Calu3 (cell line): ENCODE data around the gene AARS2. TPM values are rescaled to one million over a fixed set of nuclear protein-coding genes. Genes with fewer than 3 reads are reported as not detected.

Experiments used
- BruUV-seq: library from RNA; stranded (reverse); fragments of 400-500 nt; replicated peaks from 2 replicates; lab custom pipeline; 2021; lab: Mats Ljungman, UMichigan
- CTCF ChIA-PET: fragments of 300-600 bp; sonication (Branson Sonifier 250); formaldehyde crosslinking; loops from one replicate; lab custom pipeline; 2022; ENCODE audit warnings: antibody characterized with exemption; lab: Charles Lee
- DNase-seq: peaks from one replicate; pipeline ENCODE4 v3.0.0; 2022
- H3K27ac Mint-ChIP-seq: one replicate; pipeline ENCODE4 v1.8.0; 2022; ENCODE audit warnings: mixed read lengths; ENCODE audit not compliant: unreplicated experiment
- H3K27me3 Mint-ChIP-seq: one replicate; pipeline ENCODE4 v1.8.0; 2022; ENCODE audit warnings: mixed read lengths; ENCODE audit not compliant: unreplicated experiment
- H3K36me3 Mint-ChIP-seq: one replicate; pipeline ENCODE4 v1.8.0; 2022; ENCODE audit warnings: mild to moderate bottlenecking, moderate library complexity, mixed read lengths; ENCODE audit not compliant: insufficient read depth, unreplicated experiment
- H3K4me1 Mint-ChIP-seq: one replicate; pipeline ENCODE4 v1.8.0; 2022; ENCODE audit warnings: mild to moderate bottlenecking, low read depth, mixed read lengths; ENCODE audit not compliant: unreplicated experiment
- H3K4me3 Mint-ChIP-seq: one replicate; pipeline ENCODE4 v1.8.0; 2022; ENCODE audit warnings: mild to moderate bottlenecking, low read depth, moderate library complexity, mixed read lengths; ENCODE audit not compliant: unreplicated experiment
- H3K9me3 Mint-ChIP-seq: one replicate; pipeline ENCODE4 v1.8.0; 2022; ENCODE audit warnings: low read depth, mixed read lengths; ENCODE audit not compliant: unreplicated experiment
- intact Hi-C: fragments of 100-400 bp; cut with micrococcal nuclease; formaldehyde crosslinking; loops from one replicate; pipeline ENCODE4 v1.10.0; 2022; ENCODE audit not compliant: unreplicated experiment
- total RNA-seq: library from RNA; stranded (reverse); gene quantifications from 2 replicates; pipeline ENCODE4 v1.2.3, GENCODE V29; 2022
- TF ChIP-seq, protein P1 (sequence below): fragments of 200-600 bp; IDR thresholded peaks from one replicate; pipeline ENCODE4 v1.8.0; 2022; ENCODE audit warnings: antibody characterized with exemption; ENCODE audit not compliant: unreplicated experiment

The AARS2 gene
- total RNA-seq, 1 experiment from 2014 or later, result 37.5 TPM

DNA sequence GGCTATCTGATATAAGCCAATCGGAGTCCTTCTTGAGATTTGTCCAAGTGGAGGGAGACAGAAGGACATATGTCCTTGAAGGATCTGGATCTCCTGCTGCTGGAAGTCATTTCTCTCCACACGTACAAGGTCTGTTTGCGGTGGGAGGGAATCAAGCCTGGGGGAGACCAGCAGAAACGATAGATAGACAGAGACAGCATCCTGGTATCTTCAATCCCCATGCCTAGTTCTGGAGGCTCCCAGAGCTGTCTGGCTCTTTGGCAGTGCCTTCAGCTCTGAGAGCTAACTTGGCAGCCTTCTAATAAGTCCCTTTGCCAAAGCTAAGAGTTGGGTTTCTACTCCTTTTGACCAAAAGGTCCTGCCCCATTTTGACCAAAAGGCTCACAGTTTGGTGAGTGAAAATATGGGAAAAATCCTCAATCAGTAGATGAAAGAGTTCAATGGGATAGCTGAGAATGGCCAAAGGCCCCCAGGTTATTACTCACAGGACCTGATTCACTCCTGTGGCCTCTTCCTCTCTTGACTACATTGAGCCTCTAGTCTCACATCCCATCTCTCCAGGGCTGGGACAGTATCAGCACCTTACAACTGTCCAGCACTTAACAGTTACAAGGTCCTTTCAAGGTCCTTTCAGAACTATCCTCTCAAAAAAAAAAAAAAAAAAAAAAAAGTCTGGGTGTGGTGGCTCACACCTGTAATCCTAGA is 20.3 kb downstream of the AARS2 start:
- no peak overlapping the region for H3K4me3 Mint-ChIP-seq
- H3K9me3 Mint-ChIP-seq, result no peaks in the 10 kb centered on the region
- H3K27me3 Mint-ChIP-seq, result peaks cover 96% of the 10 kb centered on the region
- H3K4me1 Mint-ChIP-seq, result no peaks in the 10 kb centered on the region
- H3K27ac Mint-ChIP-seq, result no peak overlapping the region
- CTCF ChIA-PET, result interaction anchor here (0.7 to 1.3 kb wide), 3 partner anchors 15 to 306 kb away, joined by 3 to 4 read pairs (median 3); partner anchors contain the start of gene SPATS1
- peaks cover 11% of the 10 kb centered on the region for H3K36me3 Mint-ChIP-seq
- no TSS peak for BruUV-seq
- DNase-seq, result no peak
- intact Hi-C loops, result no loop called here
- TF ChIP-seq, protein P1, sequence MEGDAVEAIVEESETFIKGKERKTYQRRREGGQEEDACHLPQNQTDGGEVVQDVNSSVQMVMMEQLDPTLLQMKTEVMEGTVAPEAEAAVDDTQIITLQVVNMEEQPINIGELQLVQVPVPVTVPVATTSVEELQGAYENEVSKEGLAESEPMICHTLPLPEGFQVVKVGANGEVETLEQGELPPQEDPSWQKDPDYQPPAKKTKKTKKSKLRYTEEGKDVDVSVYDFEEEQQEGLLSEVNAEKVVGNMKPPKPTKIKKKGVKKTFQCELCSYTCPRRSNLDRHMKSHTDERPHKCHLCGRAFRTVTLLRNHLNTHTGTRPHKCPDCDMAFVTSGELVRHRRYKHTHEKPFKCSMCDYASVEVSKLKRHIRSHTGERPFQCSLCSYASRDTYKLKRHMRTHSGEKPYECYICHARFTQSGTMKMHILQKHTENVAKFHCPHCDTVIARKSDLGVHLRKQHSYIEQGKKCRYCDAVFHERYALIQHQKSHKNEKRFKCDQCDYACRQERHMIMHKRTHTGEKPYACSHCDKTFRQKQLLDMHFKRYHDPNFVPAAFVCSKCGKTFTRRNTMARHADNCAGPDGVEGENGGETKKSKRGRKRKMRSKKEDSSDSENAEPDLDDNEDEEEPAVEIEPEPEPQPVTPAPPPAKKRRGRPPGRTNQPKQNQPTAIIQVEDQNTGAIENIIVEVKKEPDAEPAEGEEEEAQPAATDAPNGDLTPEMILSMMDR, result no peak

DNA sequence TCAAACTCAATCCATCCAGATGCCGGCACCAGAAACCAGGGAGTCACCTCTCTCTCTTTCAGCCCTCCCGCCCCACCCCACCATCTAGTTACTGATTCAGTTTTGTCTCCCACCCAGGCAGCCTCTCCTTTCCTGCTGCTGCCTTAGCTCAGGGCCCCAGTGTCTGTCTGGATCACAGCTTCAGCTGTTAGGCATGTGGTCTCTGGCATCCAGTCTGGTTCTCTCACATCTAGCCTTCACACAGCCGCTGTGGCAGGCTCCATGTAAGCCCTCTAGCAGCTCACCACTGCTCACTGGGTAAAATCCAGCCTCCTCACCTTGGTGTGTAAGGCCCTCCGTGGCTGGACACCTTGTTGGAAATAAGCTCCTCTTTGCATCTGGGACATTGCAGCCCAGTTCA is 21.3 kb downstream of the AARS2 start:
- TF ChIP-seq, protein P1, result no peak
- CTCF ChIA-PET, result interaction anchor here (0.7 to 1.3 kb wide), 4 partner anchors 13 to 50 kb away, joined by 3 to 4 read pairs (median 3); partner anchors contain the start of genes AARS2 and SPATS1
- no peak for DNase-seq
- peaks cover 96% of the 10 kb centered on the region for H3K27me3 Mint-ChIP-seq
- no peaks in the 10 kb centered on the region for H3K4me1 Mint-ChIP-seq
- peaks cover 3% of the 10 kb centered on the region for H3K36me3 Mint-ChIP-seq
- no peak overlapping the region for H3K27ac Mint-ChIP-seq
- no peaks in the 10 kb centered on the region for H3K9me3 Mint-ChIP-seq
- no TSS peak for BruUV-seq
- intact Hi-C loops, result no loop called here
- H3K4me3 Mint-ChIP-seq, result no peak overlapping the region

DNA sequence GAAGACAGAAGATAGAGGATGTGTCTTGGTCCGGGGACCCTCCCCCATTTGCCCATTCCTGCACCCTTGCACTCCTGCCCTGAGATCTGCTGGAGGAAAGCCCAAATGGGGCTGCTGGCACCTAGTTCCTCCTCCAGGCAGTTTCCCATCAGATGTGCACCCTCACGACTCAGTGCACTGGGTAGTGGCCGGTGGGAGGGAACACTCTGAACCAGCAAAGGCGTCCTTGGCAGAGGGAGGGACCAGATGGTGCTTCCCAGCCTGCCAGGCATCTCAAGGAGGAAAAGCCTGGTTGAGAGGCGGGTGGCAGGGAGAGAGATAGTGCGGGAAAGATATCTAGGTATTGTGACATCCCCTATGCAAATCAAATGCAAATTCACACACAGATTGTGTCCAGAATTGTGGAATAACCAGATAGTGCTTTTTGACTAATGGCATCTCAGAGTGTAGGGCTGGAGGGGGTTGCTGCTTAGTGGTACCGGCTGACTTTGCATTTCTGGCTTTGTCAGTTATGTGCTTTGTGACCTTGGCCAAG is 23.4 kb downstream of the AARS2 start:
- intact Hi-C loops, result no loop called here
- DNase-seq, result no peak
- CTCF ChIA-PET, result interaction anchor here (0.7 to 1.1 kb wide), 2 partner anchors 11 to 65 kb away, joined by 3 read pairs; no protein-coding TSS in a partner anchor
- Mint-ChIP-seq H3K27ac (no peak overlapping the region), H3K9me3 (no peaks in the 10 kb centered on the region), H3K4me3 (no peak overlapping the region), H3K36me3 (no peaks in the 10 kb centered on the region), H3K27me3 (peaks cover 96% of the 10 kb centered on the region), H3K4me1 (no peaks in the 10 kb centered on the region)
- TF ChIP-seq, protein P1, result no peak
- no TSS peak for BruUV-seq

DNA sequence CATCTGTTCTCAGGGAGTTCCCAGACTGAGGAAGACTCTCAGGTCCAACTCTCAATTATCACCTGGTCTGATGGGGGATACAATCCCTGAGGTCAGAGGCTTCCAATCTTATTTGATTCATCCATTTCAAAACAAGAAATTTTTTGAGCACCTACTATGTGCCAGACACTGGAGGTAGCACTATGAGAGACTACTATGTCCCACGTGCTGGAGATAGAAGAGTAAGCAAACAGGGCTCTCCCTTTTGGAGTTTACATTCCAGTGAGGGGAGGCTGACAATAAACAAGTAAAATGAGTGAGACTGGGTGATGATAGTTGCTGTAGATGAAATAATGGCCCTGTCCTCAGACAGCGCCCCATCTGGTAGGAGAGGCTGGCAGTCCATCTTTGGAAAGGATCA is 26.4 kb downstream of the AARS2 start:
- BruUV-seq, result no TSS peak
- Mint-ChIP-seq H3K9me3 (no peaks in the 10 kb centered on the region), H3K27ac (no peak overlapping the region), H3K4me1 (no peaks in the 10 kb centered on the region), H3K4me3 (no peak overlapping the region), H3K36me3 (no peaks in the 10 kb centered on the region), H3K27me3 (peaks cover 96% of the 10 kb centered on the region)
- CTCF ChIA-PET, result no interaction called here
- intact Hi-C loops, result no loop called here
- TF ChIP-seq, protein P1, result no peak
- DNase-seq, result no peak
